ENCODE measurements around the gene RSPO4.

RSPO4 gene

DNA sequence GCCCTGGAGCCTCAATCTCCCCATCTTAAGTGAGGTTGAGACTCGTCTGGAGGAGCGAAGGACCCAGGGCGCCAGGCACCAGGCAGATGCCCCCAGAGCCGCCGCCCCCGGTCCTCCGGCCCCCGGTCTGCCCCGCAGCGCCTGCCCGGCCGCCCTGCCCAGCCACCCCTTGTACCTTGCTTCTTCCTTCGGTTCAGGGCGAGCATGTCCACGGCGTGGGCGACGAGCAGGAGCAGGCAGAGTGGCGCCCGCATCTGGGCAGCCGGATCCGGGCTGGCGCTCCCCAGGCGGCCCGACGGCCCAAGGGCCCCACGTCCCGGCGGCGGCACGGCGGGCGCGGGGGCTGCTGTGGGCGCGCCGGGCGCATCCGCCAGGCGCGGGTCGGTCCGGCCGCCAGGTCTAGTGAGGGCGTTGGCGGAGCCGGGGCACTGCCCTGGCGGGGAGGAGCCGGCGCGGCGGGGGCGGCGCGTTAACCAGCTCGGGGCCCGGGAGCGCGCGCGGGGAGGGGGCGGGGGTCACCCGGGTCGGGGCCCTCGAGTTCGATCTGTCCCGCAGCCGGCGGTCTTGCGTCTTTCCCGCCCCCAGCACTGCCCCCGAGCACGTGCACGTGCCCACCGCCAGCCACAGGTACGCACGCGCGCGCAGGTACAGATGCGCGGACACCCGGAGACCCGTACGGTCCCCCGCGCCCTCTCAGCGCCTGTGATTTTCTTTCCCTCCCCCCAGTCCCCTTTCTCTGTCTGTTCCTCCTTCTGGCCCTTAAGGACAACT lies at the start of gene RSPO4:
RSPO4 (minus strand) TSS at position 401 of the 771 bp plus-strand sequence; CDS start at position 254, 147 bp downstream.
- TF ChIP-seq, protein P1, sequence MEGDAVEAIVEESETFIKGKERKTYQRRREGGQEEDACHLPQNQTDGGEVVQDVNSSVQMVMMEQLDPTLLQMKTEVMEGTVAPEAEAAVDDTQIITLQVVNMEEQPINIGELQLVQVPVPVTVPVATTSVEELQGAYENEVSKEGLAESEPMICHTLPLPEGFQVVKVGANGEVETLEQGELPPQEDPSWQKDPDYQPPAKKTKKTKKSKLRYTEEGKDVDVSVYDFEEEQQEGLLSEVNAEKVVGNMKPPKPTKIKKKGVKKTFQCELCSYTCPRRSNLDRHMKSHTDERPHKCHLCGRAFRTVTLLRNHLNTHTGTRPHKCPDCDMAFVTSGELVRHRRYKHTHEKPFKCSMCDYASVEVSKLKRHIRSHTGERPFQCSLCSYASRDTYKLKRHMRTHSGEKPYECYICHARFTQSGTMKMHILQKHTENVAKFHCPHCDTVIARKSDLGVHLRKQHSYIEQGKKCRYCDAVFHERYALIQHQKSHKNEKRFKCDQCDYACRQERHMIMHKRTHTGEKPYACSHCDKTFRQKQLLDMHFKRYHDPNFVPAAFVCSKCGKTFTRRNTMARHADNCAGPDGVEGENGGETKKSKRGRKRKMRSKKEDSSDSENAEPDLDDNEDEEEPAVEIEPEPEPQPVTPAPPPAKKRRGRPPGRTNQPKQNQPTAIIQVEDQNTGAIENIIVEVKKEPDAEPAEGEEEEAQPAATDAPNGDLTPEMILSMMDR (IDR thresholded peaks at IDR 0.05; ENCODE audit: low read length): no peak
- TF ChIP-seq EZH2 (IDR thresholded peaks at IDR 0.05; ENCODE audit: borderline replicate concordance, low read length): no peak
- Histone ChIP-seq H3K9me3 (ENCODE audit: low read length) (no peaks in the 10 kb centered on the region), H3K9me2 (ENCODE audit: low read depth, low read length) (no peaks in the 10 kb centered on the region), H3K36me3 (ENCODE audit: insufficient read depth, low read length) (no peaks in the 10 kb centered on the region), H3K4me2 (ENCODE audit: low read length) (no peak within 1 kb of the TSS), H3K79me2 (ENCODE audit: insufficient read depth, low read length) (no peaks in the 10 kb centered on the region), H2AFZ (ENCODE audit: low read length) (no peak within 1 kb of the TSS), H3K9ac (ENCODE audit: low read length) (no peak within 1 kb of the TSS), H4K20me1 (ENCODE audit: insufficient read depth, low read length) (no peaks in the 10 kb centered on the region), H3F3A (ENCODE audit: insufficient read depth, low read length) (no peaks in the 10 kb centered on the region), H3K27me3 (ENCODE audit: insufficient read depth, low read length) (no peaks in the 10 kb centered on the region), H3K27ac (ENCODE audit: low read depth, low read length, poor library complexity, severe bottlenecking) (no peak within 1 kb of the TSS), H3K4me3 (ENCODE audit: low read depth, low read length, poor library complexity, severe bottlenecking) (no peak within 1 kb of the TSS), H3K4me1 (ENCODE audit: insufficient read depth, low read length, severe bottlenecking) (no peaks in the 10 kb centered on the region)

DNA sequence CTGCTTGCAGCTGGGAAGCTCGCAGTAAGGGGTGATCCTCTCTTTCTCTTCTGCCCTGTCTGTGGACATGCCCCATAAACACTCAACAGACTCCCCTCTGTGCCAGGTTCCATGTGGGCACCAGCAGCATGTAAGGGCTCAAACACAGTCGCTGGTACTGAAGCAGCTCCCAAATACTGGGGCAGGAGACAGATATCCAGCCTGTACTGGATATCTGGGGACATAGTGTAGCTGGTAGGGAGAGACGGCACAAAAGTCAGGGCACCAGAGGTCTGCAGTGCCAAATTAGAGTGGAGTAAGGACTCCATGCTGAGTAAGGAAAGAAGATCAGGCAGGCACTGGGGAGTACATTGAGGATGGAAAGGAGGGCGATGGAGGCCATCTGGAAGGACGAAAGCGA lies 48.3 kb upstream of the RSPO4 start:
- Histone ChIP-seq H4K20me1 (ENCODE audit: insufficient read depth, low read length) (no peaks in the 10 kb centered on the region), H3K9ac (ENCODE audit: low read length) (no peak overlapping the region), H3F3A (ENCODE audit: insufficient read depth, low read length) (no peaks in the 10 kb centered on the region), H3K9me2 (ENCODE audit: low read depth, low read length) (no peaks in the 10 kb centered on the region), H3K27ac (ENCODE audit: low read depth, low read length, poor library complexity, severe bottlenecking) (no peak overlapping the region), H3K79me2 (ENCODE audit: insufficient read depth, low read length) (no peaks in the 10 kb centered on the region), H3K36me3 (ENCODE audit: insufficient read depth, low read length) (no peaks in the 10 kb centered on the region), H3K27me3 (ENCODE audit: insufficient read depth, low read length) (no peaks in the 10 kb centered on the region), H3K4me3 (ENCODE audit: low read depth, low read length, poor library complexity, severe bottlenecking) (no peak overlapping the region), H2AFZ (ENCODE audit: low read length) (no peak overlapping the region), H3K9me3 (ENCODE audit: low read length) (no peaks in the 10 kb centered on the region), H3K4me2 (ENCODE audit: low read length) (no peak overlapping the region), H3K4me1 (ENCODE audit: insufficient read depth, low read length, severe bottlenecking) (no peaks in the 10 kb centered on the region)
- TF ChIP-seq, protein P1 (IDR thresholded peaks at IDR 0.05; ENCODE audit: low read length): no peak
- TF ChIP-seq EZH2 (IDR thresholded peaks at IDR 0.05; ENCODE audit: borderline replicate concordance, low read length): no peak

- H3F3A ChIP-seq (ENCODE audit: insufficient read depth, low read length): no peaks in the 10 kb centered on the region
- no peaks in the 10 kb centered on the region for H4K20me1 ChIP-seq (ENCODE audit: insufficient read depth, low read length)
- H3K9me2 ChIP-seq (ENCODE audit: low read depth, low read length): no peaks in the 10 kb centered on the region
- H3K36me3 ChIP-seq (ENCODE audit: insufficient read depth, low read length): no peaks in the 10 kb centered on the region
- H2AFZ ChIP-seq (ENCODE audit: low read length): no peak overlapping the region
- H3K9me3 ChIP-seq (ENCODE audit: low read length): no peaks in the 10 kb centered on the region
- no peak overlapping the region for H3K9ac ChIP-seq (ENCODE audit: low read length)
- no peaks in the 10 kb centered on the region for H3K27me3 ChIP-seq (ENCODE audit: insufficient read depth, low read length)
- H3K27ac ChIP-seq (ENCODE audit: low read depth, low read length, poor library complexity, severe bottlenecking): no peak overlapping the region
- H3K4me1 ChIP-seq (ENCODE audit: insufficient read depth, low read length, severe bottlenecking): no peaks in the 10 kb centered on the region
- H3K4me3 ChIP-seq (ENCODE audit: low read depth, low read length, poor library complexity, severe bottlenecking): no peak overlapping the region
- no peaks in the 10 kb centered on the region for H3K79me2 ChIP-seq (ENCODE audit: insufficient read depth, low read length)
- no peak for TF ChIP-seq EZH2 (IDR thresholded peaks at IDR 0.05; ENCODE audit: borderline replicate concordance, low read length)
- TF ChIP-seq, protein P1 (IDR thresholded peaks at IDR 0.05; ENCODE audit: low read length): no peak
- H3K4me2 ChIP-seq (ENCODE audit: low read length): no peak overlapping the region
These were observed 43.8 kb upstream of the RSPO4 start for GRCh38 chr20:1045860-1046418.

Measured in OCI-LY1 (cell line).